Mesodermal cell (in vitro differentiated cells): ENCODE results near the gene ATP5PB.

Source experiments
- H3K27ac ChIP-seq: 2 replicates; pipeline ENCODE4 v1.7.0; 2013; ENCODE audit warnings: mild to moderate bottlenecking, low read depth, low read length, moderate library complexity; ENCODE audit not compliant: severe bottlenecking
- H3K36me3 ChIP-seq: 2 replicates; pipeline ENCODE4 v1.7.1; 2013; ENCODE audit warnings: mild to moderate bottlenecking, low read length, moderate library complexity; ENCODE audit not compliant: control insufficient read depth, insufficient read depth
- H3K4me1 ChIP-seq: one replicate; pipeline ENCODE4 v1.7.1; 2013; ENCODE audit warnings: mild to moderate bottlenecking, low read length; ENCODE audit not compliant: insufficient read depth, control insufficient read depth, poor library complexity, severe bottlenecking
- H3K4me3 ChIP-seq: 2 replicates; pipeline ENCODE4 v1.7.0; 2013; ENCODE audit warnings: low read length, control low read depth, mild to moderate bottlenecking; ENCODE audit not compliant: insufficient read depth, poor library complexity, severe bottlenecking; ENCODE audit errors: extremely low read depth
- H3K9me3 ChIP-seq: 2 replicates; pipeline ENCODE4 v1.7.1; 2013; ENCODE audit warnings: mild to moderate bottlenecking, low read length, moderate library complexity; ENCODE audit not compliant: control insufficient read depth
- WGBS, 2 experiments: methylation state at CpG; one replicate each; pipeline ENCODE4 v1.1.5; 2013; ENCODE audit warnings: missing lambda C conversion rate in 2 of 2; ENCODE audit not compliant: insufficient coverage in 2 of 2; 5-methylcytosine and 5-hydroxymethylcytosine counted together

The ATP5PB gene

DNA sequence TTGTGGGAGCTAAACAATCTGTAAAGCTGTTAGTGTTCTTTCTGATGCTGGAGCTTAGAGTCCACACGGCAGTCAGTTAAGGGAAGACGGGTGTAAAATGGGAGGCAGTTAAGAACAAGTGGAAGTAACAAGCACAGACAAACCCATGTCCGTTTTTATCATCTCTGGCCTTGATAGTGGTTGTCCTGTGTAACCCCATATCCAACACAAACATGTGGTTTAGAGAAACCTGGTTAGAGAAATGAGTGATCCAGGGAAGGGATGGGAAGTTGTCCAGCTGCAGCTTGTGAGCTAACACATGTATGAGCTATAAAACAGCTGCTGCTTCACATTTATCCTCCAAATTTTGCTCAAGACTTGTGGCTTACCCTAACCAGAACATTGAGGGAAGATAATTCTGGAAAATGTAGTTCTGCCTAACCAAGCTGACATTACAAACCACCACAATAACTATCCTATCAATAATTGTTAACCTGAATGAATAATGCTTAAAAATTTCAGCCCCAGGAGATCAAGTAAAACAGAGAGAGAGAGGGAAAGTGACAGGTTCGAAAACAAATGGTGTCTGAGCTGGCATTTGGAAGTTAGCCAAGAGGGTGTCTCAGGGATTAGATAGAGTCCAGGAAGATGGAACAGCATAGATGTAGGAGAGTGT is 13.9 kb downstream of the ATP5PB start:
- Histone ChIP-seq H3K4me1 (no peaks in the 10 kb centered on the region), H3K27ac (no peak overlapping the region), H3K36me3 (peaks cover 46% of the 10 kb centered on the region), H3K9me3 (no peaks in the 10 kb centered on the region), H3K4me3 (no peak overlapping the region)
- 93 to 94% methylated on average over 3 to 4 of the region's 4 CpGs for WGBS, 2 experiments

DNA sequence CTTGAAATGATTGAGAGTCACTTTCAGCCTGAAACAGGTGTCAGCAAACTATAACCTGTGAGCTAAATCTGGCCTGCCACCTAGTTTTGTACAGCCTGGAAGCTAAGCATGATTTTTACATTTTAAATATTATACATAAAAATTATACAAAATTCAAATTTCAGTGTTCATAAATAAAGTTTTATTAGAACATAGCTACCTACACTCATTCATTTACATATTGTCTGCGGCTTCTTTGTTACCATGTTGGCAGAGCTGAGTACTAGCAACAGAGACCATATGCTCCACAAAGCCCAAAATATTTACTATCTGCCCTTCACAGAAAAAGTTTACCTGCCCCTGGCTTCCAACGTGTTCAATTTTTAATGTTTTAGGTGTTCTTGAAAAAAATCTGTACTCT is 16.5 kb downstream of the ATP5PB start:
- Histone ChIP-seq H3K4me3 (no peak overlapping the region), H3K9me3 (no peaks in the 10 kb centered on the region), H3K4me1 (no peaks in the 10 kb centered on the region), H3K27ac (no peak overlapping the region), H3K36me3 (peaks cover 35% of the 10 kb centered on the region)
- 86% methylated on average over 1 of the region's 2 CpGs; no CpG with 5 or more reads in 1 of the 2 experiments for WGBS, 2 experiments

DNA sequence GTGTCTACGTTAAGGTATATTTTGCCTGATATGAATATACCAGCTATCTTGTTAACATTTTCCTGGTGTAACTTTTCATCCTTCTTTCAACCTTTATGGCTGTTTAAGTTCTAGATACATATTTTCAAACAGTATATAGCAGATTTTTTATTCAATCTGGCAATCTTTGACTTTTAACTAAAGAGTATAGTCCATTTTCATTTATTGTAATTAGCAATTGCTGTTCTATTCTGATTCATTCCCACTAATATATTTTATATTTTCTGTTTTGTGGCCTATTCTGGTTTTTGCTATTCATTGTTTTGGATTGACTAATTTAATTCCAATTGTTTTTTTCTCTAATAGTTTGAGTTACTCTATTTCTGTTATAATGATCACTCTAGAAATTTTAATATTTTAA is 17.2 kb downstream of the ATP5PB start:
- H3K4me3 ChIP-seq: no peak overlapping the region
- no peaks in the 10 kb centered on the region for H3K9me3 ChIP-seq
- no peaks in the 10 kb centered on the region for H3K4me1 ChIP-seq
- H3K36me3 ChIP-seq: peaks cover 32% of the 10 kb centered on the region
- no CpG with 5 or more reads among the region's 1 CpG for WGBS, 2 experiments
- no peak overlapping the region for H3K27ac ChIP-seq

DNA sequence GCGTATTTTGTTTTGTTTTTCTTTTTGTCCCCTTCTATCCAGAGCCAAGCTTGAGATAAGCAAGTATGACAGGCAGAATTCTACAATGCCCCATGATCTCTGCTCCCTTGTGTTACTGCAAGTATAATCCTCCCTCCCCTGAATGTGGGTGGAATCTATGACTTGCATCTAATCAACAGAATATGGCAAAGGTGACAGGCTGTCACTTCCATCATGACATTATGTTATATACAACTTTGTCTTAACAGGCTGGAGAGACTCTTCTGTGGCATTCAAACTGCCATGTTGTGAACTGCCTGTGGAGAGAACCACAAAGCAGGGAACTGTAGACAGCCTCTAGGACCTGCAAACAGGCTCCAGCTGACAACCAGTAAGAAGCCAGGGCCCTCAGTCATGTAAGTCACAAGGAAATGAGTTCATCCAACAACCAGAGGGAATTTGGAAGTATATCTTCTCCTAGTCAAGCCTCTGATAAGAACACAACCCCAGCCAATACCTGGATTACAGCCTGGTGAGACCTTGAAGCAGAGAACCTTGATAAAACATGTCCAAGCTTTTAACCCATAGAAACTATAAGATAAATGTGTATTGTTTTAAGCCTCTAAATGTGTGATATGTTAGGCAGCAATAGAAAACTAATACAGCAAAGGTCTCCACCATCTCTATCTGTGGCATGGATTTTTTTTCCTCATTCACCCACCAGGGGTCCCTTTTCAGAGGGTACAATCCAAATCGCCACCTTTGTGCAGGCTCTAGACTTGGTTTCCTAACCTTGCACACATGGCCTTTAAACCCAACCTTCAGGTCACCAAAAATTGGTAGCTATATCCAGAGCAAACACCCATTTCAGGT is 18.8 kb downstream of the ATP5PB start:
- H3K9me3 ChIP-seq: no peaks in the 10 kb centered on the region
- H3K4me1 ChIP-seq: no peaks in the 10 kb centered on the region
- no peak overlapping the region for H3K27ac ChIP-seq
- H3K4me3 ChIP-seq: no peak overlapping the region
- peaks cover 18% of the 10 kb centered on the region for H3K36me3 ChIP-seq
- WGBS, 2 experiments: 94 to 100% methylated on average over 1 to 2 of the region's 2 CpGs

DNA sequence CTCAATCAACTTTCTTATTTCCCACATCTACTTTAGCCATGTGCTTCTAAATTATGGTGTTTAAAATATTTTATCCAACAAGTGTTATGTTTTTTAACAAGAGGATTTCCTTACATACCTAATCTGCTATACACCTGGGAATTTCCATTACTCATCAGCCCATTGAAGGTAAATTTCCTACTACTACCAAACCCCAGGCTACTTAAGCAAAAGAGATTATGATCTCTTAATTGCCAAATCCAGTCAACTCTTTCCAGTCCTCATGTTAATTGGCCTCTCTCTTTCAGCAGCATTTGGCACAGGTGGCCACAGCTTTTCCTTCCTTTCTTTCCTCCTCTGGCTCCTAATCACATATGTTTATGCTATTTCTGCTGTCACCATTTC is 19.4 kb downstream of the ATP5PB start:
- H3K4me3 ChIP-seq: no peak overlapping the region
- H3K27ac ChIP-seq: no peak overlapping the region
- H3K36me3 ChIP-seq: peaks cover 17% of the 10 kb centered on the region
- H3K4me1 ChIP-seq: no peaks in the 10 kb centered on the region
- H3K9me3 ChIP-seq: no peaks in the 10 kb centered on the region

DNA sequence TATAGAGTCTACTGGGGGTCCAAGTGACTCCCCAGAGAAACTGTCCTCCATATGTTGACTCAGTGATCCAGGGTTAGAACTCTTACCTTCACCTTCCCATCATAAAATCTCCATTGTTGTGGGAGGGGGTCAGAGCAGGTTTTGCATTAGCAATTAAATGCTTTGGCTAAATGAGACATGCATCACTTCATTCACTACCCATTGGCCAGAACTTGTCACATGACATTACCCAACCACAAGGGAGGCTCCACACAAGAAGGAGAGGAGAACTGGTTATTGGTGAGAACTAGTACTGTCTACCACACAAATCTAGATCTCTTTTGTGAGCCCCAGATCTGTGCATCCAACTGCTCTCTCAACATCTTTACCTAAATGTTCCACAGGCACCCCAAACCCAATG is 20.3 kb downstream of the ATP5PB start:
- Histone ChIP-seq H3K27ac (no peak overlapping the region), H3K9me3 (no peaks in the 10 kb centered on the region), H3K4me3 (no peak overlapping the region), H3K4me1 (no peaks in the 10 kb centered on the region), H3K36me3 (peaks cover 17% of the 10 kb centered on the region)

DNA sequence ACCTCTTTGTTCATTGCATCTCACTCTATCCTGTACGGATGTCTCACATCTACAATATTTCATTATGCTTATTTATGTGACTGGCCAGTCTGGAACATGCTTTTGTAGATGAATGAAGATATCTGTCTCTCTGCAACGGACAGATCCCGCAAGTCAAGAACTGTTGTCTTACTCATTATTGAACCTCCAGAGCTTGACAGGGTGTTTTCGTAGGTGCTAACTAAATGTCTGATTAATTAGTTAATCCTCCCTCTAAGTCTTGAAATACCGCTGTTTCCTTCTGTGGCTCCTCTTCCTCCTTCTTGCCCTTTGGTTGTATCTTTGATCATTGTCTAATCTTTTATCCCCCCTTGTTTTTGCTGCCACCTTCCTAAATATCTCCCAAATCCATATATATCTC is 21.3 kb downstream of the ATP5PB start:
- H3K9me3 ChIP-seq: no peaks in the 10 kb centered on the region
- peaks cover 17% of the 10 kb centered on the region for H3K36me3 ChIP-seq
- H3K4me3 ChIP-seq: no peak overlapping the region
- 96 to 100% methylated on average over 4 of the region's 5 CpGs for WGBS, 2 experiments
- H3K4me1 ChIP-seq: no peaks in the 10 kb centered on the region
- no peak overlapping the region for H3K27ac ChIP-seq

DNA sequence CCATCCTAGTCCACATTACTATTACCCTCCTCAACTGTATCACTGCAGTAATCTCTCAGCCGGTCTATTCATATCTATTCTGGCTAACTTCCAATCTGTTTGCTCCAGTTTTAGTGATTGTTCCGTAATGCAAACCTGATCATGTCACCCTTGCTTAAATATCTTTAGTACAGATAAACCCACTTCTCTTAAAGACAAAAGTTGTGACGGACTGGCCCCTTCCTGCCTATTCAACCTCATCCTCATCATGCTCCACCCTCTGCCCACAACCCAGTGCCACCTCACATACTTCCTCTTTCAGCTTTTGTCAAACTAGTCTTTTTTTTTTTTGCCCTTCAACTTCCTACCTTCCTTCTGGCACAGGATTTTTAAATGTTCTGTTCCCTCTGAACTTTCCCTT is 21.7 kb downstream of the ATP5PB start:
- Histone ChIP-seq H3K9me3 (no peaks in the 10 kb centered on the region), H3K4me1 (no peaks in the 10 kb centered on the region), H3K4me3 (no peak overlapping the region), H3K27ac (no peak overlapping the region), H3K36me3 (peaks cover 17% of the 10 kb centered on the region)
- WGBS, 2 experiments: 88 to 93% methylated on average over 3 of the region's 3 CpGs

DNA sequence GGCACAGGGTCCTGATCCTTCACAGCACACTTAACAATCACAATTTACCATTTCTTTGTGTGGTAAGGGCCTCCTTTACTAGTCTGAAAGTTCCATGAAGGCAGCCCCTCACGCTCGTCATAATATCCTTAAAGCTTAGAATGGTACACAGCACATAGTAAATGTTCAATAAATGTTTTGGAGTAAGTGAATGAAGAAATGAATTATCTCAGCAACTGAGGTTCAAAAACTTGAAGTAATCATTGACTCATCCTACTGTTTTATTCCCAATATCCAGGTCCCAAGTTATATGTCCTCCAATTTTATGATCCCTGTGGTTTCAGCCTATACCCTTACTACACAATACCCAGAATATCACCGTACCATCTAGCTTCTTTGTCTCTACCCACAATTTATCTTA is 22.3 kb downstream of the ATP5PB start:
- Histone ChIP-seq H3K4me1 (no peaks in the 10 kb centered on the region), H3K9me3 (no peaks in the 10 kb centered on the region), H3K4me3 (no peak overlapping the region), H3K27ac (no peak overlapping the region), H3K36me3 (peaks cover 17% of the 10 kb centered on the region)
- WGBS, 2 experiments: no CpG with 5 or more reads among the region's 3 CpGs

DNA sequence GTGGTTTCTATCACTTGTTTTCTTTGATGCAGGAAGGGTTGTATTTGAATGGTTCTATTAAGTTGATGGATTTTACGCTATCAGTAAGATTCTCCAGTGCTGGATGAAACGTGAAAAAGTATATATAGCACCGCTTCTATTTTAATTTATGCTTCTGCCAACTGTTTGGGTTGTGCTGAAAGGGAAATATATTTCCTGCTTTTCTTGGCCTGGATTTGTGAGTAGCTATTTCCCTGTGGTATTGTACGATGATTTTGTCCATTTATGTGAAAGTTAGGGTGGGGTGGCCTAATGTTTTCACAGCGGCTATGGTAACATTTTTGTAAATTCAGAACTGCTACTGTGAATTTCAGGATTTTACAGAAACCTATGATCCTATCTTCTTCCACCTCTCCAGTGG is 24.8 kb downstream of the ATP5PB start:
- Histone ChIP-seq H3K36me3 (peaks cover 11% of the 10 kb centered on the region), H3K27ac (no peak overlapping the region), H3K4me3 (no peak overlapping the region), H3K9me3 (no peaks in the 10 kb centered on the region), H3K4me1 (no peaks in the 10 kb centered on the region)
- WGBS, 2 experiments: 88 to 91% methylated on average over 3 to 4 of the region's 5 CpGs

DNA sequence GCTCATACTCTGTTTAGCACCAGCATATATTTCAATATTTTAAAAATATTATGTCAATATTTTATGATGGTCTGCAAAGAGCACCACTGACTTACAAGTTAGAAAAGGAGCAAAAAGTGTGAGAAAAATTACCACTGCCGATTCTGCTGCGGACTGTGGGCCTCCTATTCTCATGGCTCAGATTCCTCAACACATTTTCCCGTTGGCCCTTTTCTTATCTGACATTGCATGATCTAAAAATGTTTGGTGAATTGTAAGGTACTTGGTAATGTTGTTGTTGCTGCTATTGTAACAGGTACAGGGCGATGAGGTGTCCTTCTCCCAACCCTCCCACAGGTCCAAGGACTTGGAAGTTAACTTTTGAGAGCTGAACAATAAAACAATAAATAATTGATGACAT is 25.3 kb downstream of the ATP5PB start:
- Histone ChIP-seq H3K4me3 (no peak overlapping the region), H3K4me1 (no peaks in the 10 kb centered on the region), H3K9me3 (no peaks in the 10 kb centered on the region), H3K27ac (no peak overlapping the region), H3K36me3 (peaks cover 7% of the 10 kb centered on the region)
- 80 to 100% methylated on average over 1 of the region's 4 CpGs for WGBS, 2 experiments
